Measurements from ENCODE around the gene RNASE9.

DNA sequence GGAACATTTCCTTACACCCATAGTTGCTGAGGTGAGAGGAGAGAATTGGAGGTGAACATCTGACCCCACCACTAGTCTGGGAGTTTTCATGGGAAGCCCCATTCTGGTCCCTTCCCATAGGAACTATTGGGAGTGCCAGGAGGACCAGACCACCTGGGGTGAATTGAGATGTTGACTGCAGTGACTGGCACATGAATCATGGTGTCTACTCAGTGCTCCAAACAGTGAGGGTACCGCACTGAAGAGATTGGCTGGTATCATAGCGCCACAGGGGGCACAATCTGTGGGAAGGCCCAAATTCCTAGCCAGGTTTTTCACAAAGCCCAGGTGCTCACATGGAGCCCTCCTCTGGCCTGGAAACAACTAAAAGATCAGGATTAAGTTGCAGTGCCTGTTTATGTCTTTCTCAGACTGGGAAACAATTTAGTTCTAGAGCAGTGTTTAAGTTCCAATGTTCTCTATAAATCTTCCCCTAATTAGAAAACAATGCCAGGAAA is 3.7 kb upstream of the RNASE9 start:
- TF ChIP-seq, protein P1, sequence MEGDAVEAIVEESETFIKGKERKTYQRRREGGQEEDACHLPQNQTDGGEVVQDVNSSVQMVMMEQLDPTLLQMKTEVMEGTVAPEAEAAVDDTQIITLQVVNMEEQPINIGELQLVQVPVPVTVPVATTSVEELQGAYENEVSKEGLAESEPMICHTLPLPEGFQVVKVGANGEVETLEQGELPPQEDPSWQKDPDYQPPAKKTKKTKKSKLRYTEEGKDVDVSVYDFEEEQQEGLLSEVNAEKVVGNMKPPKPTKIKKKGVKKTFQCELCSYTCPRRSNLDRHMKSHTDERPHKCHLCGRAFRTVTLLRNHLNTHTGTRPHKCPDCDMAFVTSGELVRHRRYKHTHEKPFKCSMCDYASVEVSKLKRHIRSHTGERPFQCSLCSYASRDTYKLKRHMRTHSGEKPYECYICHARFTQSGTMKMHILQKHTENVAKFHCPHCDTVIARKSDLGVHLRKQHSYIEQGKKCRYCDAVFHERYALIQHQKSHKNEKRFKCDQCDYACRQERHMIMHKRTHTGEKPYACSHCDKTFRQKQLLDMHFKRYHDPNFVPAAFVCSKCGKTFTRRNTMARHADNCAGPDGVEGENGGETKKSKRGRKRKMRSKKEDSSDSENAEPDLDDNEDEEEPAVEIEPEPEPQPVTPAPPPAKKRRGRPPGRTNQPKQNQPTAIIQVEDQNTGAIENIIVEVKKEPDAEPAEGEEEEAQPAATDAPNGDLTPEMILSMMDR (conservative IDR thresholded peaks at IDR 0.05; ENCODE audit: low read length) = no peak
- no peak for TF ChIP-seq EZH2phosphoT487 (IDR thresholded peaks at IDR 0.05; ENCODE audit: borderline replicate concordance)

Data from Loucy (cell line).